ENCODE measurements around the gene CNTN4.

Gene CNTN4

DNA sequence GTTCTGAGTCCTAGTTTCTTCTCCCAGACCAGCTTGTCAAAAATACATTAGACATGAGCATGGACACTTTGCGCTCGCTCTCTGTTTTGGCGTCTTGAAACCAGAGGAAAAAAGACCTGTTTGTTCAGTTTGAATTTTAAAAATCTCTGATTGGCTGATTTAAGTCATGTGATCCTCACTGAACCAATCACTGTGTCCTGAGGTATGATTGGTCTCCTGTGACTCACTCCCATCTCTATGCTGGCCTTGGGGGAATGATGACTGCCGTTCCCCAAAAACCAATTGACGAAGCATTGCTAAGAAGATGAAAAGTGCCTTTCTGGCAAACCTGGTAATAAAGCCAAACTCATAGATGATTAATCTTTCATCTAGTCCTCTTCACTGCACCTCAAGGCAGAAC lies 755.0 kb downstream of the CNTN4 start:
- H3K27me3 ChIP-seq (ENCODE audit: insufficient read depth, insufficient read length): no peaks in the 10 kb centered on the region
- no peak for DNase-seq (ENCODE audit: low read depth, low spot score)
- TF ChIP-seq SUZ12 (IDR thresholded peaks at IDR 0.05; ENCODE audit: extremely low read depth, insufficient read depth, insufficient read length) (no peak), YY1 (IDR thresholded peaks at IDR 0.05; ENCODE audit: insufficient read depth, insufficient read length) (no peak), ZNF274 (IDR thresholded peaks at IDR 0.05; ENCODE audit: low read depth, low read length) (no peak)

DNA sequence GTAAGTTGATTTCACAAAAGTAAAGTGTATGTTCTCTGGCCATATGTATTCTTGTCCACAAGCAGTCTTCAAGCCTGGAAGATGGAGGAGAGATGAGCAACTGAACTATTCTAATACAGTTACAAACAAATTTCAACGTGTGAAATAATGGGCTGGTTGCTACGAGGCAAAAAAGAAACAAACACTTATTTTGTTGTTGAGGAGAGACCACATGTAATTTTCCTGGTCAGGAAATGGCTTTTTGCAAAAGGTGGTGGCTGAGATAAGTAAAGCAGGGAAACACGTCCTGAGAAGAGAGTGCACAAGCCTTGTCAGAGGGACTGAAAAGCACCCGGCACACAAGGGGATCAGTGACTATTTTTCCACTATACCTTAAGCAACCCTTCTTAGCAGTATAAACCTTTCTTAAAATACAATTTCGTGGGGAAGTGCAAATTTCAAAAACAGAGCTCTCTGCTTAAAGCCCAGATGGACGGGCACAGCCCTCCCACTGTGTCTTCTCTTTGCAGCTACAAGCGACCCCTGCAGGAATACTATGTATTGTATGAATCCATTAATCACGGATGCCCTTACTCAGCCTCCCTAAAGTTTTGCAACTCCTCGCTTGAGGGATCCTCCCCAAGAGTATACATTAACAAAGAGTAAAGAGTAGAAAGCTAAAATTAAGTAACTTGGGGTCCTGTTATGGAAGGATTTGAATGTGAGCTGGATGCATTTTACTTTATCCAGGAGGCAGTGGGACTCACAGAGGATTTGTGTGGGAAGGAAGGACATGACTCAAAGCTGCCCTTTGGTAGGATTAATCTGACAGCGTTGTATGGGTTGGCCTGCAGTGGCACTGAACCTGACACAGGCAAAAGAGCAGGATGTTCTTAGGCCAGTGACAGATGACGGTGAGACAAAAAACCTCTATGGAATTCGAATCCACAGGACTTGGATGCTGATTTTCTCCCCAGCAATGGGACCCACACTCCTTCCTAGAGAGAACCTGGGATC lies 757.8 kb downstream of the CNTN4 start:
- Histone ChIP-seq H3K4me3 (ENCODE audit: insufficient read length, low read depth) (no peak overlapping the region), H3K9ac (ENCODE audit: insufficient read length, low read depth) (no peak overlapping the region), H3K36me3 (ENCODE audit: insufficient read depth, insufficient read length, low read length) (no peaks in the 10 kb centered on the region), H3K4me1 (ENCODE audit: insufficient read depth, insufficient read length) (no peaks in the 10 kb centered on the region), H3K9me3 (ENCODE audit: insufficient read depth, low read length) (no peaks in the 10 kb centered on the region), H3K27me3 (ENCODE audit: insufficient read depth, insufficient read length) (no peaks in the 10 kb centered on the region)
- no peak for TF ChIP-seq SUZ12 (IDR thresholded peaks at IDR 0.05; ENCODE audit: extremely low read depth, insufficient read depth, insufficient read length)
- no peak for TF ChIP-seq YY1 (IDR thresholded peaks at IDR 0.05; ENCODE audit: insufficient read depth, insufficient read length)
- no peak for TF ChIP-seq ZNF274 (IDR thresholded peaks at IDR 0.05; ENCODE audit: low read depth, low read length)
- no peak for DNase-seq (ENCODE audit: low read depth, low spot score)

More for the DNA sequence above, 755.0 kb downstream of the CNTN4 start:
- H3K9me3 ChIP-seq (ENCODE audit: insufficient read depth, low read length): no peaks in the 10 kb centered on the region
- H3K9ac ChIP-seq (ENCODE audit: insufficient read length, low read depth): no peak overlapping the region
- no peaks in the 10 kb centered on the region for H3K4me1 ChIP-seq (ENCODE audit: insufficient read depth, insufficient read length)
- H3K36me3 ChIP-seq (ENCODE audit: insufficient read depth, insufficient read length, low read length): no peaks in the 10 kb centered on the region
- no peak overlapping the region for H3K4me3 ChIP-seq (ENCODE audit: insufficient read length, low read depth)

DNA sequence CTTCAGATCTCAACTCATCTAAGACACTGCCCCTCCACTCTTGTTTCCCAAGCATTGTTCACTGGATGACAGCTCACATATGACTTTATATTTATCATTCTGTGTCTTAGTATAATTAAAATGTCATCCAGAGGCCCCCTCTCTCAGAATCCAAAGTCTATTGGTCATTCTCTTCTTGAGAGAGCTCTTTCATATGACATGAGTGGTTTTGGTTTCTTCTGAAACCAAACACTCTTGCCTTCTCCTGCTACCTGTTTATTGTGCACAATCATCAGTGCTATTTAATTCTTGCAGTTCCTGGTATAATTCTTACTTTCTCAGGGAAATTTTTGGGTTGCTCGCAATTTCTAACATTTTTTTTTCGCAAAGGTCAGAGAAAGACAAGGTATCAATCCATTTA lies 762.0 kb downstream of the CNTN4 start:
- Histone ChIP-seq H3K27me3 (ENCODE audit: insufficient read depth, insufficient read length) (no peaks in the 10 kb centered on the region), H3K9me3 (ENCODE audit: insufficient read depth, low read length) (no peaks in the 10 kb centered on the region), H3K9ac (ENCODE audit: insufficient read length, low read depth) (no peak overlapping the region), H3K36me3 (ENCODE audit: insufficient read depth, insufficient read length, low read length) (no peaks in the 10 kb centered on the region), H3K4me3 (ENCODE audit: insufficient read length, low read depth) (no peak overlapping the region), H3K4me1 (ENCODE audit: insufficient read depth, insufficient read length) (no peaks in the 10 kb centered on the region)
- TF ChIP-seq ZNF274 (IDR thresholded peaks at IDR 0.05; ENCODE audit: low read depth, low read length): no peak
- TF ChIP-seq YY1 (IDR thresholded peaks at IDR 0.05; ENCODE audit: insufficient read depth, insufficient read length): no peak
- TF ChIP-seq SUZ12 (IDR thresholded peaks at IDR 0.05; ENCODE audit: extremely low read depth, insufficient read depth, insufficient read length): no peak
- no peak for DNase-seq (ENCODE audit: low read depth, low spot score)

DNA sequence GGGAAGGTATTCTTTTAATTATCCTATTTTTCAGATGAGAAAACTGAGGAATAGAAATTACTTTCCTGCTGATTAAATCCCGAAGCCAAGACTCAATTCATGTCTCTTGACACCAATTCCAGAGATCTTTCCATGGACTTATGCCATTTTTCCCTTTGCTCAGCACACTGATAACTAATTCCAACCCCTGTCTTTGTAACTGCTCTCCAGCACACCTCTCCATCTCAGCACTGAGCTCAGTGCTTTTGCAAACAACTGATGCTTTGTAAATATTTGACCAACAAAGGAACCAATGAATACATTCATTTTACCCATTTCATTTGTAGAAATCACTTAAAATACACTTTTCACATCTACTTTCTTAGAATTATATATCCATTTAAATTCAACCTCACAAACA lies 762.5 kb downstream of the CNTN4 start:
- H3K4me3 ChIP-seq (ENCODE audit: insufficient read length, low read depth): no peak overlapping the region
- H3K9ac ChIP-seq (ENCODE audit: insufficient read length, low read depth): no peak overlapping the region
- no peaks in the 10 kb centered on the region for H3K27me3 ChIP-seq (ENCODE audit: insufficient read depth, insufficient read length)
- no peaks in the 10 kb centered on the region for H3K36me3 ChIP-seq (ENCODE audit: insufficient read depth, insufficient read length, low read length)
- no peak for DNase-seq (ENCODE audit: low read depth, low spot score)
- no peaks in the 10 kb centered on the region for H3K9me3 ChIP-seq (ENCODE audit: insufficient read depth, low read length)
- TF ChIP-seq YY1 (IDR thresholded peaks at IDR 0.05; ENCODE audit: insufficient read depth, insufficient read length): no peak
- no peak for TF ChIP-seq ZNF274 (IDR thresholded peaks at IDR 0.05; ENCODE audit: low read depth, low read length)
- TF ChIP-seq SUZ12 (IDR thresholded peaks at IDR 0.05; ENCODE audit: extremely low read depth, insufficient read depth, insufficient read length): no peak
- H3K4me1 ChIP-seq (ENCODE audit: insufficient read depth, insufficient read length): no peaks in the 10 kb centered on the region

GRCh38 chr3:2861920-2862319 lies 763.3 kb downstream of the CNTN4 start:
- no peak for TF ChIP-seq YY1 (IDR thresholded peaks at IDR 0.05; ENCODE audit: insufficient read depth, insufficient read length)
- no peak for TF ChIP-seq SUZ12 (IDR thresholded peaks at IDR 0.05; ENCODE audit: extremely low read depth, insufficient read depth, insufficient read length)
- no peak for TF ChIP-seq ZNF274 (IDR thresholded peaks at IDR 0.05; ENCODE audit: low read depth, low read length)

DNA sequence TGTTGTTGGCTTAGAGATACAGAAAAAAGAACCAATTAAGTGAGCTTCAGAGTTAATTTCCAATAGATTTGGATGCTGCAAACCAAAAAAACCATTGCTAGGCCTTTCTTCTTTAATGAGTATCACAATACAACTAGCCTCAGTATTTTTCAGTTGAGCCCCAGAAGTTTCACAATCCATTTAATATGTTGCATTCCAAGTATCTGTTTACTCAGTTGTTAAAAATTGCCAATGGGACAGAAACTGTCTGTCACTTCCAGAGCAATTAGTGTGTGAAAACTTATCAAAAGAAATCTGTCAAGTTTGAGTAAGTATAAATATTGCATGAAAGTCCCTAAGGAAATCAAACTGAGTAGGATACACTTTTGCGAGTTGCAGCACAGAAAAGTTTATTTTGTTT lies 763.7 kb downstream of the CNTN4 start:
- H3K9me3 ChIP-seq (ENCODE audit: insufficient read depth, low read length): no peaks in the 10 kb centered on the region
- DNase-seq (ENCODE audit: low read depth, low spot score): no peak
- H3K4me3 ChIP-seq (ENCODE audit: insufficient read length, low read depth): no peak overlapping the region
- H3K36me3 ChIP-seq (ENCODE audit: insufficient read depth, insufficient read length, low read length): no peaks in the 10 kb centered on the region
- H3K4me1 ChIP-seq (ENCODE audit: insufficient read depth, insufficient read length): no peaks in the 10 kb centered on the region
- no peak for TF ChIP-seq ZNF274 (IDR thresholded peaks at IDR 0.05; ENCODE audit: low read depth, low read length)
- no peak for TF ChIP-seq YY1 (IDR thresholded peaks at IDR 0.05; ENCODE audit: insufficient read depth, insufficient read length)
- no peak for TF ChIP-seq SUZ12 (IDR thresholded peaks at IDR 0.05; ENCODE audit: extremely low read depth, insufficient read depth, insufficient read length)
- no peaks in the 10 kb centered on the region for H3K27me3 ChIP-seq (ENCODE audit: insufficient read depth, insufficient read length)
- H3K9ac ChIP-seq (ENCODE audit: insufficient read length, low read depth): no peak overlapping the region

More at GRCh38 chr3:2861920-2862319, 763.3 kb downstream of the CNTN4 start:
- Histone ChIP-seq H3K36me3 (ENCODE audit: insufficient read depth, insufficient read length, low read length) (no peaks in the 10 kb centered on the region), H3K4me3 (ENCODE audit: insufficient read length, low read depth) (no peak overlapping the region), H3K4me1 (ENCODE audit: insufficient read depth, insufficient read length) (no peaks in the 10 kb centered on the region), H3K27me3 (ENCODE audit: insufficient read depth, insufficient read length) (no peaks in the 10 kb centered on the region), H3K9ac (ENCODE audit: insufficient read length, low read depth) (no peak overlapping the region), H3K9me3 (ENCODE audit: insufficient read depth, low read length) (no peaks in the 10 kb centered on the region)
- DNase-seq (ENCODE audit: low read depth, low spot score): no peak

GRCh38 chr3:2863127-2863526 lies 764.5 kb downstream of the CNTN4 start:
- TF ChIP-seq SUZ12 (IDR thresholded peaks at IDR 0.05; ENCODE audit: extremely low read depth, insufficient read depth, insufficient read length) (no peak), ZNF274 (IDR thresholded peaks at IDR 0.05; ENCODE audit: low read depth, low read length) (no peak), YY1 (IDR thresholded peaks at IDR 0.05; ENCODE audit: insufficient read depth, insufficient read length) (no peak)
- no peak overlapping the region for H3K9ac ChIP-seq (ENCODE audit: insufficient read length, low read depth)
- no peak for DNase-seq (ENCODE audit: low read depth, low spot score)
- no peaks in the 10 kb centered on the region for H3K27me3 ChIP-seq (ENCODE audit: insufficient read depth, insufficient read length)
- no peak overlapping the region for H3K4me3 ChIP-seq (ENCODE audit: insufficient read length, low read depth)
- no peaks in the 10 kb centered on the region for H3K9me3 ChIP-seq (ENCODE audit: insufficient read depth, low read length)
- no peaks in the 10 kb centered on the region for H3K4me1 ChIP-seq (ENCODE audit: insufficient read depth, insufficient read length)
- no peaks in the 10 kb centered on the region for H3K36me3 ChIP-seq (ENCODE audit: insufficient read depth, insufficient read length, low read length)
